IPS-15b (cell line): ENCODE data around the gene TMEM232.

Experiments used
- H3K27me3 ChIP-seq: one replicate; pipeline ENCODE4 v1.6.1; 2013; ENCODE audit warnings: low read length; ENCODE audit not compliant: control insufficient read depth, insufficient read depth
- H3K36me3 ChIP-seq: one replicate; pipeline ENCODE4 v1.6.1; 2013; ENCODE audit warnings: low read length; ENCODE audit not compliant: control insufficient read depth, insufficient read depth
- H3K4me1 ChIP-seq: one replicate; pipeline ENCODE4 v1.6.1; 2013; ENCODE audit warnings: mild to moderate bottlenecking, low read length; ENCODE audit not compliant: control insufficient read depth, insufficient read depth
- H3K4me3 ChIP-seq: one replicate; pipeline ENCODE4 v1.5.1; 2013; ENCODE audit warnings: low read depth, low read length
- H3K9ac ChIP-seq: one replicate; pipeline ENCODE4 v1.6.1; 2013; ENCODE audit warnings: low read depth, mild to moderate bottlenecking, low read length
- H3K9me3 ChIP-seq: one replicate; pipeline ENCODE4 v1.6.1; 2013; ENCODE audit warnings: mild to moderate bottlenecking, low read length; ENCODE audit not compliant: control insufficient read depth, insufficient read depth

Gene TMEM232

GRCh38 chr5:110726249-110727024 is at the start of gene TMEM232:
Gene TMEM232, minus strand, starts transcription at chr5:110726671. Its CDS starts 59,319 bp downstream, at chr5:110667352.
- Histone ChIP-seq H3K27me3 (no peaks in the 10 kb centered on the region), H3K9me3 (no peaks in the 10 kb centered on the region), H3K36me3 (no peaks in the 10 kb centered on the region), H3K9ac (peak within 1 kb of the TSS; percentile 19), H3K4me1 (no peaks in the 10 kb centered on the region), H3K4me3 (peak within 1 kb of the TSS; percentile 47)

GRCh38 chr5:110770286-110770685 is 43.8 kb upstream of the TMEM232 start:
- Histone ChIP-seq H3K4me3 (no peak overlapping the region), H3K4me1 (no peaks in the 10 kb centered on the region), H3K9me3 (no peaks in the 10 kb centered on the region), H3K9ac (no peak overlapping the region), H3K36me3 (no peaks in the 10 kb centered on the region), H3K27me3 (no peaks in the 10 kb centered on the region)

- Histone ChIP-seq H3K9ac (no peak overlapping the region), H3K4me3 (no peak overlapping the region), H3K9me3 (no peaks in the 10 kb centered on the region)
These were observed 42.7 kb upstream of the TMEM232 start for GRCh38 chr5:110769000-110769681.

GRCh38 chr5:110768138-110768860 is 41.8 kb upstream of the TMEM232 start:
- H3K4me1 ChIP-seq, result no peaks in the 10 kb centered on the region
- no peaks in the 10 kb centered on the region for H3K9me3 ChIP-seq
- no peaks in the 10 kb centered on the region for H3K36me3 ChIP-seq
- H3K27me3 ChIP-seq, result no peaks in the 10 kb centered on the region
- H3K4me3 ChIP-seq, result no peak overlapping the region
- no peak overlapping the region for H3K9ac ChIP-seq

More at GRCh38 chr5:110769000-110769681, 42.7 kb upstream of the TMEM232 start:
- H3K4me1 ChIP-seq, result no peaks in the 10 kb centered on the region
- H3K27me3 ChIP-seq, result no peaks in the 10 kb centered on the region
- H3K36me3 ChIP-seq, result no peaks in the 10 kb centered on the region

GRCh38 chr5:110760158-110760557 is 33.7 kb upstream of the TMEM232 start:
- Histone ChIP-seq H3K9me3 (no peaks in the 10 kb centered on the region), H3K4me1 (no peaks in the 10 kb centered on the region), H3K36me3 (no peaks in the 10 kb centered on the region), H3K27me3 (no peaks in the 10 kb centered on the region), H3K9ac (no peak overlapping the region), H3K4me3 (no peak overlapping the region)

- Histone ChIP-seq H3K27me3 (no peaks in the 10 kb centered on the region), H3K36me3 (no peaks in the 10 kb centered on the region)
These were observed 30.8 kb upstream of the TMEM232 start for GRCh38 chr5:110757118-110757729.

GRCh38 chr5:110754181-110754580 is 27.7 kb upstream of the TMEM232 start:
- Histone ChIP-seq H3K4me3 (no peak overlapping the region), H3K4me1 (no peaks in the 10 kb centered on the region), H3K36me3 (no peaks in the 10 kb centered on the region)

More at GRCh38 chr5:110757118-110757729, 30.8 kb upstream of the TMEM232 start:
- Histone ChIP-seq H3K9ac (no peak overlapping the region), H3K4me3 (no peak overlapping the region), H3K9me3 (no peaks in the 10 kb centered on the region), H3K4me1 (no peaks in the 10 kb centered on the region)

GRCh38 chr5:110753600-110753999 is 27.1 kb upstream of the TMEM232 start:
- H3K36me3 ChIP-seq, result no peaks in the 10 kb centered on the region
- H3K4me3 ChIP-seq, result no peak overlapping the region
- H3K27me3 ChIP-seq, result no peaks in the 10 kb centered on the region
- no peak overlapping the region for H3K9ac ChIP-seq
- H3K4me1 ChIP-seq, result no peaks in the 10 kb centered on the region
- H3K9me3 ChIP-seq, result no peaks in the 10 kb centered on the region

More at GRCh38 chr5:110754181-110754580, 27.7 kb upstream of the TMEM232 start:
- Histone ChIP-seq H3K9ac (no peak overlapping the region), H3K9me3 (no peaks in the 10 kb centered on the region), H3K27me3 (no peaks in the 10 kb centered on the region)

GRCh38 chr5:110752953-110753352 is 26.5 kb upstream of the TMEM232 start:
- Histone ChIP-seq H3K9me3 (no peaks in the 10 kb centered on the region), H3K4me1 (no peaks in the 10 kb centered on the region), H3K9ac (no peak overlapping the region), H3K36me3 (no peaks in the 10 kb centered on the region), H3K4me3 (no peak overlapping the region), H3K27me3 (no peaks in the 10 kb centered on the region)

- Histone ChIP-seq H3K4me1 (no peaks in the 10 kb centered on the region), H3K9me3 (no peaks in the 10 kb centered on the region), H3K4me3 (no peak overlapping the region), H3K36me3 (no peaks in the 10 kb centered on the region), H3K9ac (no peak overlapping the region), H3K27me3 (no peaks in the 10 kb centered on the region)
These were observed 25.7 kb upstream of the TMEM232 start for GRCh38 chr5:110751902-110752762.
